SK-N-DZ (cell line): ENCODE measurements around the gene ZNF440. TPM values are rescaled to one million over a fixed set of nuclear protein-coding genes. Genes with fewer than 3 reads are reported as not detected.
"Not testable (repeated sequence)": the region's sequence is repeated elsewhere in the genome, so short reads cannot be mapped to it uniquely, and the experiment has no call there.

Experiments used
- DNase-seq: peaks from one replicate; pipeline ENCODE4 v3.0.0-alpha.2; 2015; ENCODE audit warnings: low spot score
- polyA plus RNA-seq, 2 experiments: library from polyadenylated mRNA; depleted of rRNA; stranded (reverse); fragments of >200 nt; gene quantifications; 2 replicates each; pipeline ENCODE4 v1.2.3, GENCODE V29; 2014

Gene ZNF440
- polyA plus RNA-seq (2014; cell fraction: cytosol; rRNA removed), result 5.2 and 7.9 TPM in 2 replicates
- 4.2 and 14.0 TPM in 2 replicates for polyA plus RNA-seq (2014; cell fraction: nucleus; rRNA removed)

GRCh38 chr19:11814029-11814699 is at the start of gene ZNF440:
TSS of gene ZNF440 (plus strand) at chr19:11814273. CDS start at chr19:11814448, 175 bp downstream.
- peak; percentile 94 for DNase-seq

GRCh38 chr19:11766597-11767591 is 47.2 kb upstream of the ZNF440 start, which contains the start of gene ZNF441:
TSS of gene ZNF441 (plus strand) at chr19:11767000. CDS start at chr19:11767194, 194 bp downstream.
- peak; percentile 97 for DNase-seq

- peak; percentile 61 for DNase-seq
Measured at GRCh38 chr19:11767633-11768133, 46.4 kb upstream of the ZNF440 start.

- no peak for DNase-seq
Measured at GRCh38 chr19:11769995-11770394, 44.1 kb upstream of the ZNF440 start.

- peak; percentile 15 for DNase-seq
Measured at GRCh38 chr19:11771520-11771919, 42.6 kb upstream of the ZNF440 start.

- not testable (repeated sequence) for DNase-seq
Measured at GRCh38 chr19:11776669-11777068, 37.4 kb upstream of the ZNF440 start.

- DNase-seq, result no peak
Measured at GRCh38 chr19:11780431-11781020, 33.5 kb upstream of the ZNF440 start.

- no peak for DNase-seq
Measured at GRCh38 chr19:11781295-11782057, 32.6 kb upstream of the ZNF440 start.

- DNase-seq, result no peak
Measured at GRCh38 chr19:11783767-11784166, 30.3 kb upstream of the ZNF440 start.

- no peak for DNase-seq
Measured at GRCh38 chr19:11784356-11784755, 29.7 kb upstream of the ZNF440 start.

- DNase-seq, result no peak
Measured at GRCh38 chr19:11787536-11787935, 26.5 kb upstream of the ZNF440 start.

GRCh38 chr19:11792942-11793341 is 21.1 kb upstream of the ZNF440 start:
- DNase-seq, result no peak

- peak; percentile 90 for DNase-seq
Measured at GRCh38 chr19:11797491-11797890, 16.6 kb upstream of the ZNF440 start.

- peak; percentile 95 for DNase-seq
Measured at GRCh38 chr19:11798391-11799330, 15.4 kb upstream of the ZNF440 start, which contains the start of gene ZNF491. TSS of gene ZNF491 (plus strand) at chr19:11798523. CDS start at chr19:11805954, 7,431 bp downstream.

- DNase-seq, result no peak
Measured at GRCh38 chr19:11806354-11807098, 7.5 kb upstream of the ZNF440 start.

GRCh38 chr19:11807099-11807380 is 7.0 kb upstream of the ZNF440 start:
- no peak for DNase-seq

- no peak for DNase-seq
Measured at GRCh38 chr19:11813703-11814028, 407 bp upstream of the ZNF440 start.

GRCh38 chr19:11814700-11815035 is 595 bp downstream of the ZNF440 start:
- peak; percentile 30 for DNase-seq

GRCh38 chr19:11821474-11822109 is 7.5 kb downstream of the ZNF440 start:
- DNase-seq, result no peak
